Gastroesophageal sphincter (tissue), 3 donors: ENCODE results near the gene TMEM131.

Source experiments
- CTCF ChIP-seq, 4 experiments: fragments of 200-600 bp in 2 of 4; fragments of 450-650 bp in 2 of 4; sonication (generic) in 1 of 4; IDR thresholded peaks; one replicate each; pipeline ENCODE4 v1.5.1; 2017 to 2019; ENCODE audit warnings: antibody characterized with exemption in 4 of 4, mild to moderate bottlenecking in 2 of 4, moderate library complexity in 2 of 4
- EP300 ChIP-seq: sonication (generic); formaldehyde crosslinking; IDR thresholded peaks from one replicate; pipeline ENCODE4 v1.6.1; 2017; ENCODE audit warnings: antibody characterized with exemption, mild to moderate bottlenecking
- POLR2A ChIP-seq, 2 donors: fragments of 450-650 bp; IDR thresholded peaks; one replicate each; pipeline ENCODE4 v1.6.1; 2017; ENCODE audit warnings: antibody characterized with exemption in 2 of 2, mild to moderate bottlenecking in 2 of 2, moderate library complexity in 1 of 2
- POLR2AphosphoS5 ChIP-seq: sonication (generic); formaldehyde crosslinking; IDR thresholded peaks from one replicate; pipeline ENCODE4 v1.6.1; 2017; ENCODE audit warnings: antibody characterized with exemption

GRCh38 chr2:97868986-97869721 is 126.6 kb downstream of the TMEM131 start:
- TF ChIP-seq CTCF (IDR thresholded peaks at IDR 0.05): no peak
- TF ChIP-seq EP300: no peak
- no peak for TF ChIP-seq POLR2A (IDR thresholded peaks at IDR 0.05)
- TF ChIP-seq POLR2AphosphoS5: peak; percentile 11
